Dendritic cell treated with granulocyte-macrophage colony-stimulating factor and Interleukin-4, amounts not matched to agents 40 ng/mL and 50 ng/mL, for 4 days (primary cell): ENCODE measurements around the gene CD36.

Source experiments
- H3K27ac Mint-ChIP-seq: one replicate; pipeline ENCODE4 v1.8.0; 2022; ENCODE audit warnings: mild to moderate bottlenecking, mixed read lengths
- H3K27me3 Mint-ChIP-seq: one replicate; pipeline ENCODE4 v1.8.0; 2022; ENCODE audit warnings: mild to moderate bottlenecking, mixed read lengths
- H3K36me3 Mint-ChIP-seq: one replicate; pipeline ENCODE4 v1.8.0; 2022; ENCODE audit warnings: low read depth, mixed read lengths
- H3K4me1 Mint-ChIP-seq: one replicate; pipeline ENCODE4 v1.8.0; 2022; ENCODE audit warnings: low read depth, mixed read lengths
- H3K4me3 Mint-ChIP-seq: one replicate; pipeline ENCODE4 v1.8.0; 2022; ENCODE audit warnings: mild to moderate bottlenecking, moderate library complexity, mixed read lengths
- H3K9me3 Mint-ChIP-seq: one replicate; pipeline ENCODE4 v1.8.0; 2022; ENCODE audit warnings: mixed read lengths
- intact Hi-C: fragments of 100-400 bp; cut with micrococcal nuclease; formaldehyde crosslinking; loops from one replicate; pipeline ENCODE4 v1.15.0; 2022

CD36 gene

DNA sequence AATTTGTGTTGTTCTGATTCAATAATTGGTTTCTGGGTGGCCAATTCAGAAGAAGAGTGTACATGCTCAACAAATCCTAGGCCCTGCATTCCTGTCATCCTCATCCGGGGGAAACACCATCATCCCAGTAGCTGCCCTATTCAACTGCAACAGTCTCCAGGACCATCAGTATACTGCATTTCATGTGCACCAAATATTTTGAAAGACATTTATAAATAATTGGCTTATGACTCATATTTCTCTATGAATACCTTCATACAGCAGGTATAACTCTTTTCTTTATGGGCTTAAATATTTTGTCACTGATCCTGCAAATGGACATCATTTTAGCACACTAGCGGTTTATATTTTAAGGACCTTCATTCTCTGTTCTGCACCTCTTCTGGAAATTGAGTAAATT is 38.0 kb downstream of the CD36 start:
- no peak overlapping the region for H3K4me3 Mint-ChIP-seq
- intact Hi-C loops, result no loop called here
- H3K9me3 Mint-ChIP-seq, result no peaks in the 10 kb centered on the region
- peaks cover 55% of the 10 kb centered on the region for H3K36me3 Mint-ChIP-seq
- peaks cover 17% of the 10 kb centered on the region for H3K4me1 Mint-ChIP-seq
- H3K27ac Mint-ChIP-seq, result no peak overlapping the region
- no peaks in the 10 kb centered on the region for H3K27me3 Mint-ChIP-seq

DNA sequence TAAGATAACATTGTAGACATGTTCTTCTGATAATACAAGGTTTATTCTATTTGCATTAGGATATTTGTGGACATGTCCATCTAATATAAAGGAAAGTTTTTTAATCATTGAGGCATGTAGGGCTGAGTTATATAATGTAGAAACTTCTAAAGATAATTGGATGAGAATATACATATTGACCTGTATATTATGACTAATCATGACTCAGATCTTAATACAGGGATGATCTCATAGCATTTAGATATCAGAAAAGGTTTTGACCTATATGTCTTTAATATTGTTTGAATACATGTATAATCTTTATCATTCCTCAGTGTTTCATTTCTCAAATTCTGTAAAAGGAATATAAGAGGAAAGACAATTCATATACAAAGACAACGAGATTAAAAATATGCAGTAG is 39.2 kb downstream of the CD36 start:
- no peak overlapping the region for H3K4me3 Mint-ChIP-seq
- H3K4me1 Mint-ChIP-seq, result peaks cover 19% of the 10 kb centered on the region
- H3K9me3 Mint-ChIP-seq, result no peaks in the 10 kb centered on the region
- intact Hi-C loops, result no loop called here
- H3K27me3 Mint-ChIP-seq, result no peaks in the 10 kb centered on the region
- peaks cover 54% of the 10 kb centered on the region for H3K36me3 Mint-ChIP-seq
- H3K27ac Mint-ChIP-seq, result no peak overlapping the region

DNA sequence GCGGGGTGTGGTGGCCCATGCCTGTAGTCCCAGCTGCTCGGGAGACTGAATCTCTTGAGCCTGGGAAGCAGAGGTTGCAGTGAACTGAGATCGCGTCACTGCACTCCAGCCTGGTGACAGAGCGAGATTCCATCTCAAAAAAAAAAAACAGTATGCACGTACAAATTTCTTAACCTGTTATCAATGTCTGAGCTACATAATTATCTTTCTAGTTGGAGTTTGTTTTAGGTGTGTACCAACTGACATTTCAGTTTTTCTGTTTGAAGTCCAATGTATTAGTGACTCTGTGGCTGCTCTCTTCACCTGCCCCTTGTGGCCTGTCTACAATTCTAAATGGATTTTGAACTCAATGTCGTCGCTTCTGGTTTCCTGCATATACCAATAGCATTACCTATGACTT is 40.3 kb downstream of the CD36 start:
- H3K4me3 Mint-ChIP-seq, result no peak overlapping the region
- H3K27me3 Mint-ChIP-seq, result no peaks in the 10 kb centered on the region
- H3K4me1 Mint-ChIP-seq, result peaks cover 19% of the 10 kb centered on the region
- no peaks in the 10 kb centered on the region for H3K9me3 Mint-ChIP-seq
- intact Hi-C loops, result no loop called here
- H3K36me3 Mint-ChIP-seq, result peaks cover 46% of the 10 kb centered on the region
- H3K27ac Mint-ChIP-seq, result no peak overlapping the region

DNA sequence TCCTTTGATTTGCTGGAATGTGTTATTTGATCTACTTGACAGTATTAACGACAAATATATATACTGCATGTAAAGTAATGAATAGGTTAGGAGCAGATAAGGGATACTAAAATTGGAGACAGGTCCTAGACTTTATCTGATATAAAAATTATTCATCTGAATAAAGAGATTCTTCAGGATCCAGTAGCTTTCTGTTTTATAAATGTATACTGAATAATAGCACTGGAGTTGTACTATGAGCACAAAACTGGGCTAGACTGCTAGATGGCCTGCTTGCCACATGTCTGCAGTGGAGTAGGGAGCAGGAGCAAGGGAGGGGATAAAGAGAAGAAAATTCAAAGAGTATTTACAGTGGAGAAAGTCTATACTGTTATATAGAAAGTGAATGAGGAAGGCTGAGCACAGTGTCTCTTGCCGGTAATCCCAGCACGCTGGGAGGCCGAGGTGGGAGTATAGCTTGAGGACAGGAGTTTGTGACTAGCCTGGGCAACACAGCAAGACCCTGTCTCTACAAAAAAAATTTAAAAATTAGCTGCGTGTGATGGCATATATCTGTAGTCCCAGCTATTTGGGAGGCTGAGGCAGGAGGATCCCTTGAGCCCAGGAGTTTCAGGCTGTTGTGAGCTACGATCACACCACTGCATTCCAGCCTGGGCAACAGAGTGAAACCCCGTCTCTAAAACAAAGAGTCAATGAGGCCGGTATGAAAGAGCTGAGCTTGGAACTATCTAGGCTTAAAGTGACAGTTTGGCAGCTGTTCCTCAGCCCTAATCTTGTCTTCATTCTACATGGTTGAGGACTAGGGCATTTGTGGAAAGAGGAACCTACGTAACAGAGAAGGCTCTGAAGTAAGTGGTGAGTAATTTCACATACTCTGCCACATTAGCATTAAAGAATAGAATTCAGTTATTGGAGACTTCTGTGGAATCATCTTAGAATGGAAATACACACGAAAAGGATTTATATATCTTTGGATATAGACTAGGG is 41.8 kb downstream of the CD36 start:
- Mint-ChIP-seq H3K27me3 (no peaks in the 10 kb centered on the region), H3K4me1 (peaks cover 19% of the 10 kb centered on the region), H3K4me3 (no peak overlapping the region), H3K36me3 (peaks cover 35% of the 10 kb centered on the region), H3K9me3 (no peaks in the 10 kb centered on the region), H3K27ac (peak overlapping the region; percentile 68)
- intact Hi-C loops, result no loop called here

DNA sequence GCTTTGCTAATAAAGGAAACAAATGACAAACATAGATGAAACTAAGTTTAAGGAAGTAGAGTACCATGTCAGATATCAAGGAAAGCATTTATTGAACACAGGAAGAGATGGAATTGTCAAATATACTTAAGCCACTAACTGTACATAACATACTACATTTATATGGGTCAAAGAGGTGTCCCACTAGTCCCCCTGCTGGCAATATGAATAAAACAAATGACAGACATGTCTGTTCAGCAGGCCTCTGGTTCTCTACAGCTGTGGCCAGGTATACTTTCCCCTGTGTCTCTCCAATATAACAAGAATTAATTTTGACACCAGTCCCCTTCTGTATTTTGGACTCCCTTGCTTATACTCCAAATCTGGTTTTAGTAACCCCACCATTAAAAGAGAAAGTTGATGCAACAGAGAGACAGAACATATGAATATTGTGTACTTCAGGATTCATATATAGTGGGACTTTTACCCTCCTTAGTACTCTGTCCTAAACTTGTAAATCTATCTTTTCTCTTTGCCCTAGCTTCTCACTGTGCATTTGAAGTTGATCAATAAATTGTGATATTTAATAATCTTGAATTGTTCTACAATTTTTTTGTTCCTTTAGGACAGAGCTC is 42.9 kb downstream of the CD36 start:
- peaks cover 24% of the 10 kb centered on the region for H3K36me3 Mint-ChIP-seq
- intact Hi-C loops, result no loop called here
- no peaks in the 10 kb centered on the region for H3K9me3 Mint-ChIP-seq
- H3K27ac Mint-ChIP-seq, result no peak overlapping the region
- no peaks in the 10 kb centered on the region for H3K27me3 Mint-ChIP-seq
- no peak overlapping the region for H3K4me3 Mint-ChIP-seq
- peaks cover 19% of the 10 kb centered on the region for H3K4me1 Mint-ChIP-seq

DNA sequence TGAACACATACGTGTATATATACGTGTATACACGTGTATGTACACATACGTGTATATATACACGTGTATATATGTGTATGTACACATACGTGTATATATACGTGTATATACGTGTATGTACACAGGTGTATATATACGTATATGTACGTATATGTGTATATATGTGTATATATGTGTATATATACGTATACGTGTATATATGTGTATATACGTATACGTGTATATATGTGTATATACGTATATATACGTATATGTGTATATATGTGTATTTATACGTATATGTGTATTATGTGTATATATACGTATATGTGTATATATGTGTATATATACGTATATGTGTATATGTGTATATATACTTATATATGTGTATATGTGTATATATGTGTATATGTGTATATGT is 44.3 kb downstream of the CD36 start:
- Mint-ChIP-seq H3K27me3 (no peaks in the 10 kb centered on the region), H3K9me3 (no peaks in the 10 kb centered on the region), H3K36me3 (peaks cover 13% of the 10 kb centered on the region), H3K27ac (no peak overlapping the region), H3K4me1 (peaks cover 25% of the 10 kb centered on the region), H3K4me3 (no peak overlapping the region)
- intact Hi-C loops, result no loop called here

DNA sequence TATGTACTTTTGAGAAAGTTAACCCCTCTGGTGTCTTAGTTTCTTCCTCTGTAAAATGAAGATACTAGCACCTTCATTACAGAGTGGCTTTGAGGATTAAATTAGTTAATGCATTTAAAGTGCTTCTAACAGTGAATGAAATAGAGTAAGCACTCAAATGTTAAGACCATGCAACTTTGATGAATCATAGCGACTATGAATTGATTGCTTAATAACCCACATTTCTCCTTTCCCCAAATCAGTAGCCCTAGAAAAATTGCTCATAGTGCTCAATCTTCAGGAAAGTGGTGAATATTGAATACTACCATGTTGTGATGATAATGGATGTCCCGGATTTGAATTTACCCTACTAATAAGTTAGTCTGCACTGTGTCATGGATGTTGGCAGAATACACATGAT is 48.1 kb downstream of the CD36 start:
- no peak overlapping the region for H3K27ac Mint-ChIP-seq
- no peaks in the 10 kb centered on the region for H3K36me3 Mint-ChIP-seq
- peaks cover 18% of the 10 kb centered on the region for H3K4me1 Mint-ChIP-seq
- H3K9me3 Mint-ChIP-seq, result peaks cover 8% of the 10 kb centered on the region
- no peak overlapping the region for H3K4me3 Mint-ChIP-seq
- H3K27me3 Mint-ChIP-seq, result no peaks in the 10 kb centered on the region
- intact Hi-C loops, result no loop called here

DNA sequence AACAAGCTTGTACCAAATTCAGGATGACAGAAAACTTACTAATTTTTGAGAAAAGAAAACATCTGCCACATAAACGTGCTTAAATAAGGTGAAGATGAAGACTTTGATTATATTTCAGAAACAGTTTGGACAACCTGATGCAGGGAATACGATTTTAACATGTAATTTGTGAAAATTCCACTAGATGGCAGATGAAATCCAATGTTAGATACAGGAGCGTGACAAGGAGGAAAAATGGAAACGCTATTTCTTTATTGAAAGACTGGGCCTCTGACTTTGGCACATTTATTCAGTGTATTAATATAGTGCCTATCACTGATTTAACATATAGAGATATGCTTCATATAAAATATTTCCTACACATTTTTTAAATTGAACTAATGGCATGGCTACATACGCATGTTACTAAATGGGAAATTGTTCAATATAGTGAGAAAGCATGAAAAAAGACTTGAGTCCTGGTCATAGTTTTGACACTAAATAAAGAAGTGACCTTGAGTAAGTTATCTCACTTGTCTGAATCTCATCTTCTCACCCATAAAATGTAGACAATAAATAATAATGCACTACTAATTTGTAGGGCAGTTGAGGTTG is 60.7 kb downstream of the CD36 start:
- intact Hi-C loops, result loop anchor here (1.0 to 5.0 kb wide), 3 partner anchors 217 to 771 kb away; no protein-coding TSS in a partner anchor
- H3K36me3 Mint-ChIP-seq, result no peaks in the 10 kb centered on the region
- peaks cover 13% of the 10 kb centered on the region for H3K4me1 Mint-ChIP-seq
- H3K9me3 Mint-ChIP-seq, result no peaks in the 10 kb centered on the region
- H3K27ac Mint-ChIP-seq, result no peak overlapping the region
- no peak overlapping the region for H3K4me3 Mint-ChIP-seq
- H3K27me3 Mint-ChIP-seq, result no peaks in the 10 kb centered on the region

DNA sequence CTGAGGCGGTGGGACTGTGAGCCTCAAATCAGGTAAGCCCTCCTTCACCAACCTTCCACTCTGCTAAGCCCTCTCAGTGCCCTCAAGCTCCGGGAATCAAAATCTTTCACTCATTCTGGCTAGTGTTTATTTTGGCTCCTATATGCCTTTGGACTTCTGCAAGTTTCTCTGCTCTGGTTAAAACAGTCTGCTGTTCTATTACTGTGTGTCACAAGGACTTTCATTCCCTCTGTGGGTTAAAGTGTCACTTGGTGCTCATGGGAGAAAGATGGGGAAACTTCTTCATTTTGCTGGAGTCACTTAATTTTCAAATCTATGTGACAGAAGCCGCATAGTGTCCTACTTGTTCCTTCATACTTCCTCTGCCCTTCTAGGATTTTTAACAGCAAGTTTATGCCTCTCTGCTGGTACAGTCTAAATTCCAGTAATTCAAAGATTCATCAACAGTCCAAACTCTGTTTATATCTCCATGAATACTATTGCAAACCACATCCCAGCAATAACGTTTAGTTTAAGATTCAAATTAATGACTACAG is 61.3 kb downstream of the CD36 start:
- H3K27me3 Mint-ChIP-seq, result no peaks in the 10 kb centered on the region
- H3K36me3 Mint-ChIP-seq, result no peaks in the 10 kb centered on the region
- no peak overlapping the region for H3K27ac Mint-ChIP-seq
- H3K9me3 Mint-ChIP-seq, result no peaks in the 10 kb centered on the region
- H3K4me1 Mint-ChIP-seq, result peaks cover 13% of the 10 kb centered on the region
- intact Hi-C loops, result loop anchor here (1.0 to 5.0 kb wide), 3 partner anchors 217 to 771 kb away; no protein-coding TSS in a partner anchor
- no peak overlapping the region for H3K4me3 Mint-ChIP-seq

DNA sequence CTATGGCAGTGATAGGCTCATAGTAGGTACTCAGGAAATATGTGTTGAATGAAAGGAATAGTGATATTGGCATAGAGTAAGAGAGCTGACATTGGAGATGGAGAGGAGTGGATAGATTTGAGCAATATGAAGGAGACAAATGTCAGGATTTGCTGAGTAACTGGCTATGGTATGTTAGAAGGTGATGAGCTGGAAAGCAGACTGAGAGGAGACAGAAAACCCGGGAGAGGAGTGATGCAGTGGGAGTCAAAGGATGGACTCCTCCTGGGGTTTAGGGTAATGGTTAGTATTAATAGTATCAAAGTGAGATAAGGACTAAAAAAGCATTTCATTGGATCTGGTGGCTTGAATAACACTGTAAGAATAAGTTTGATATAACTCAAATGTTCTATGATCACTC is 64.8 kb downstream of the CD36 start:
- intact Hi-C loops, result no loop called here
- Mint-ChIP-seq H3K36me3 (no peaks in the 10 kb centered on the region), H3K9me3 (no peaks in the 10 kb centered on the region), H3K4me1 (peaks cover 33% of the 10 kb centered on the region), H3K27ac (no peak overlapping the region), H3K4me3 (no peak overlapping the region), H3K27me3 (no peaks in the 10 kb centered on the region)

DNA sequence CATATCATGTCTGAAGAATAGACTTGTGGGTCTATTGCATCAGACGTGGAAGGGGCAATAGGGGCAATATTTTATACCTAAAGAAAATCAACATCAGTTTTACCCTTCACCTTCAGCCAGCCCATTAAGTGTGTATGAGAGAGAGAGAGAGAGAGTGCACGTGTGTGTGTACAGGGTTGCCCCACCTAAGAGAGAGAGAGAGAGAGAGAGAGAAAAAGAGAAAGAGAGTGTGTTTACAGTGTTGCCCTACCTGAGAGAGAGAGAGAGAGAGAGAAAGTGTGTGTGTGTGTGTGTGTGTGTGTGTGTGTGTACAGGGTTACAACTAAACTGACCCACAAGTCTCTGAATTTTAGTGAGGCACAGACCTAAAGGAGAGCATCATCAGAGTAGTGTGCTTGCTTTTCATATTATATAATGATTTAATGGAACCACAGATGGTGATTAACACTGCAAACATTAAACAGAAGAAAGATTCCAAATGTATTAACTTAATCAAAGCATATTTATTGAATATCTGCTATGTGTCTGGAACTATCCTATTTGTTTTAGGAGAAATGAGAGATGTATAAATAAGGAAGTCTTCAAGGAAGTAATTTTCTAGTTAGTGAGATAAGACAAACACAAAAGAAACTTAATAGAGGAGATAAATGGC is 66.8 kb downstream of the CD36 start:
- intact Hi-C loops, result no loop called here
- peaks cover 43% of the 10 kb centered on the region for H3K4me1 Mint-ChIP-seq

DNA sequence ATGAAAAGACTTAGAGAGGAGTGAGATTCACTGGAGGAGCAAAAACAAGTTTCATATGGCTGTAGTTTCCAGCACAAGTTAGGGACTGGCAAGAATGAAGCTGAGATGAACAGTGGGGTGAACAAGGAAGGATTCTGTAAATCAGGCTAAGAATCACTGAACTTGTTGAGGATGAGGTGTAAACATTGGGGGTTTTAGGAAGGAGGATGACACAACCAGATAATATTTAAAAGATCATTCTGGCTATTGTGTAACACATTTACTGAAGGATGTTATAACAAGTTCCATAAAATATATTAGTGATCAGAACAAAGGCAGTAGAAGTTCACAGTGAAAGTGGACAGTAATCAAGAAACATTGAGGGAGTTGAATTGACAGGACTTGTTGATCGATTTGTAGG is 68.9 kb downstream of the CD36 start:
- peaks cover 43% of the 10 kb centered on the region for H3K4me1 Mint-ChIP-seq
- no peak overlapping the region for H3K27ac Mint-ChIP-seq
- no peaks in the 10 kb centered on the region for H3K36me3 Mint-ChIP-seq
- H3K9me3 Mint-ChIP-seq, result no peaks in the 10 kb centered on the region
- no peaks in the 10 kb centered on the region for H3K27me3 Mint-ChIP-seq
- H3K4me3 Mint-ChIP-seq, result no peak overlapping the region
- intact Hi-C loops, result no loop called here

More for the DNA sequence above, 66.8 kb downstream of the CD36 start:
- Mint-ChIP-seq H3K27ac (no peak overlapping the region), H3K36me3 (no peaks in the 10 kb centered on the region), H3K4me3 (no peak overlapping the region), H3K9me3 (no peaks in the 10 kb centered on the region), H3K27me3 (no peaks in the 10 kb centered on the region)

DNA sequence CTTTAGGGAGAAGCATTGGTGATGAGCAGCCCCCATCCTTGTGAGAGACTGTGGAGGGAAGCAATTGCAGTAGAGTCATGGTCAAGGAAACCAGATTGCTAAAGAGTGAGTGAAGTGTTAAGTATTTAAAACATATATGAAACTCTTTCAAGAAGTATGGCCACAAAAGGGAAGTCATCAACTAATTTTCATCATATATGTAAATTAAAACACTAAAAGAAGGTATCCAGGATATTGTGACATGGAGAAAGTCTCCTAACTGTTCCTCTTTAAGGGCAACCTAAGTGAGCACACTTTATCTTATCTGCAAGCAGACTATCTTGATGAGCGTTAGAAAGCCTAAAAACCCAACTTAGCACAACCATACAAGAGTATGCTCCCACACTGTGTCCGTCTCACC is 69.7 kb downstream of the CD36 start:
- Mint-ChIP-seq H3K4me1 (peaks cover 45% of the 10 kb centered on the region), H3K27ac (no peak overlapping the region), H3K27me3 (no peaks in the 10 kb centered on the region), H3K9me3 (no peaks in the 10 kb centered on the region), H3K36me3 (no peaks in the 10 kb centered on the region), H3K4me3 (no peak overlapping the region)
- intact Hi-C loops, result no loop called here
